ENCODE measurements around the gene AK5.

AK5 gene

DNA sequence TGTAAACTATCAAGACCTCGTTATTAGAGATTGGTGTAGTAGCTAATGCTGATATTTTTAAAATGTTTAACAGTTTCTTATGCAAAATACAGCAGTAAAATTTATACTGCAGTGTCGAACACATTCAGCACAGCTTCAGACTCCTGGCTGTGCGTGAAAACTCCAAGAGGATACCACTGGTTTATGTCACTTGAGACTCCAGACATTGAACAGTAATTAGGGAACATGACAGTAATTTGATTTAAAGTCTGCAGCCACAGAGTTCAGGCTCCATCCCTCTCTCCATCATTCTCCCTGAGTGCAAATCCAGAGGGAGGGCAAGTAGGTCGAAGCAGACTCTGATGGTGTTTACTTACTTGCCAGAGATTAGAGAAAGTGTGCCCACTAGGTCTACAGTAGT, 94.2 kb downstream of the AK5 start:
- no peaks in the 10 kb centered on the region for H3K4me1 ChIP-seq (ENCODE audit: control insufficient read depth, insufficient read depth, low read length)
- no peak overlapping the region for H3K4me3 ChIP-seq (ENCODE audit: low read length in 2 of 2)
- no peaks in the 10 kb centered on the region for H3K36me3 ChIP-seq (ENCODE audit: control insufficient read depth in 2 of 2, insufficient read depth in 2 of 2, low read length in 2 of 2)
- no peaks in the 10 kb centered on the region for H3K9me3 ChIP-seq (ENCODE audit: control insufficient read depth in 2 of 2, low read length in 2 of 2)
- no peaks in the 10 kb centered on the region for H3K27me3 ChIP-seq (ENCODE audit: control insufficient read depth in 1 of 2, insufficient read depth in 2 of 2, low read length in 2 of 2)
- H3K27ac ChIP-seq (ENCODE audit: low read length) = no peak overlapping the region
- no peak overlapping the region for H3K9ac ChIP-seq (ENCODE audit: low read length in 2 of 2)

DNA sequence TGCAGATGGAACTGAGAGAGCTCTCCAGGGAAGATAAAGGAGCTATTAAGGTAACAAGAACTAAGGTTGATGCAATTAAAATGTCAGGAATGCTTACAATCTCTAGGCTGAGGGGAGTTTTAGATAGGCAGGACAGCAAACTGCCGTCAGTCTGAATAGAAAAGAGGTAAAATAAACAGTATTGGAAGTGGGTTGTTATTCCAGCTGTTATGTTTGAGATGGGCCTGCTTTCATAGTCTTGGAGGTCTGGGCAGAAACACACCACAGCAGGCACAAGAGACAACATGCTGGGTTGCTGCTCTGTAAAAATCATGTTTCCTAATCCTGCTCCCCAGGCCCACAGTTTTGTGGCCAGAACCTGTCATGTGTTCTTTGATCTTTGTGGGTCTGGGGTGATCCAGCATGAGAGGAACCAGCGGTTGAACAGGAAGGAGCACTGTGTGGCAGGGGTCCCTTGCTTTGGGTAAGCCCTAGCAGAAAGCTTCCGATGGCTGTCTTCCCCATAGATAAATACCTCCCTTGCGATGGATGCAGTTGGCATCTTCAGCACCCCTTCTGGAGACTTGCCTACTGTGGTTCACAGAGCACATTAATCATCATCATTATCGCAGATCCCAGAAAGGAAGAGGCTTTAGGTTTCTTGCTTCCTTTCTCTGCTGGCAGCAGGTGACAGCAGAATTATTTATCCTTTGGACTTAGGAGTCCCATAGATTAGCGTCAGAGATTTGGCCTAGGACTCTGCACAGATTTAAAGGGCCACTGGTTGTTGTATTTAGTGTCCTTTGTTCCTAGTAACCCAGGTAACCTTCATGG, 97.1 kb downstream of the AK5 start:
- H3K9ac ChIP-seq (ENCODE audit: low read length in 2 of 2) = no peak overlapping the region
- H3K36me3 ChIP-seq (ENCODE audit: control insufficient read depth in 2 of 2, insufficient read depth in 2 of 2, low read length in 2 of 2) = no peaks in the 10 kb centered on the region
- no peaks in the 10 kb centered on the region for H3K4me1 ChIP-seq (ENCODE audit: control insufficient read depth, insufficient read depth, low read length)
- H3K27me3 ChIP-seq (ENCODE audit: control insufficient read depth in 1 of 2, insufficient read depth in 2 of 2, low read length in 2 of 2) = no peaks in the 10 kb centered on the region
- no peak overlapping the region for H3K27ac ChIP-seq (ENCODE audit: low read length)
- H3K9me3 ChIP-seq (ENCODE audit: control insufficient read depth in 2 of 2, low read length in 2 of 2) = no peaks in the 10 kb centered on the region
- H3K4me3 ChIP-seq (ENCODE audit: low read length in 2 of 2) = no peak overlapping the region

DNA sequence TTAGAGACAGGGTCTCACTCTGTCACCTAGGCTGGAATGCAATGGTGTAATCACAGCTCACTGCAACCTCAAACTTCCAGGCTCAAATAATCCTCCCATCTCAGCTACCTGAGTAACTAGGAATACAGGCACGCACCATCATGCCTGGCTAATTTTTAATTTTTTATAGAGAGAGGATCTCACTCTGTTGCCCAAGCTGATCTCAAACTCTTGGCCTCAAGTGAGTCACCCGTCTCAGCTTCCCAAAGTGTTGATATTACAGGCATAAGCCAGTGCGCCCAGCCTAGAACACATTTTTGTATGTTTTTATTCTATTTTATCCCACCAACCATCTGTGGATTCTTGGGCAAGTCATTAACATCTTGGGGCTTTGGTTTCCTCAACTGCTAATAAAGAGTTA, 100.5 kb downstream of the AK5 start:
- Histone ChIP-seq H3K36me3 (ENCODE audit: control insufficient read depth in 2 of 2, insufficient read depth in 2 of 2, low read length in 2 of 2) (no peaks in the 10 kb centered on the region), H3K9me3 (ENCODE audit: control insufficient read depth in 2 of 2, low read length in 2 of 2) (no peaks in the 10 kb centered on the region), H3K4me1 (ENCODE audit: control insufficient read depth, insufficient read depth, low read length) (no peaks in the 10 kb centered on the region), H3K27ac (ENCODE audit: low read length) (no peak overlapping the region), H3K4me3 (ENCODE audit: low read length in 2 of 2) (no peak overlapping the region), H3K9ac (ENCODE audit: low read length in 2 of 2) (no peak overlapping the region), H3K27me3 (ENCODE audit: control insufficient read depth in 1 of 2, insufficient read depth in 2 of 2, low read length in 2 of 2) (no peaks in the 10 kb centered on the region)

DNA sequence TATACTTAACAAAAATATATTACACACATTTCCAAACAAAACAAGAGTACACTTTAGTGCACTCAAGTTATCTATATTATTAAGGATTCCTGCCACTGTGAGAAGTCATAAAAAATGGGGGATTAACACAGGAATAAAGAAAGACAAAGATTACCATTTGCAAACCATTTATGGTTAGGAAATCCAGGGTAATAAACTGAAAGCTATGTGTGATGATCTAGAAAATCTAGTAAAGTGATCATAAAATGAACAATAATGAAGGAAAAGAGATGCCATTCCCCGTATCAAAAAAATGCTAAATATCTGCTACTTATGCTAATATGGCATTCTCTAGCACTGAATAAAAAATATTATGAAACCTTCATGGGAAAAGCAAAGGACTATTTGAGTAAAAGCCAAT, 101.4 kb downstream of the AK5 start:
- Histone ChIP-seq H3K9ac (ENCODE audit: low read length in 2 of 2) (no peak overlapping the region), H3K27me3 (ENCODE audit: control insufficient read depth in 1 of 2, insufficient read depth in 2 of 2, low read length in 2 of 2) (no peaks in the 10 kb centered on the region), H3K4me3 (ENCODE audit: low read length in 2 of 2) (no peak overlapping the region), H3K4me1 (ENCODE audit: control insufficient read depth, insufficient read depth, low read length) (no peaks in the 10 kb centered on the region), H3K36me3 (ENCODE audit: control insufficient read depth in 2 of 2, insufficient read depth in 2 of 2, low read length in 2 of 2) (no peaks in the 10 kb centered on the region), H3K9me3 (ENCODE audit: control insufficient read depth in 2 of 2, low read length in 2 of 2) (no peaks in the 10 kb centered on the region), H3K27ac (ENCODE audit: low read length) (no peak overlapping the region)

DNA sequence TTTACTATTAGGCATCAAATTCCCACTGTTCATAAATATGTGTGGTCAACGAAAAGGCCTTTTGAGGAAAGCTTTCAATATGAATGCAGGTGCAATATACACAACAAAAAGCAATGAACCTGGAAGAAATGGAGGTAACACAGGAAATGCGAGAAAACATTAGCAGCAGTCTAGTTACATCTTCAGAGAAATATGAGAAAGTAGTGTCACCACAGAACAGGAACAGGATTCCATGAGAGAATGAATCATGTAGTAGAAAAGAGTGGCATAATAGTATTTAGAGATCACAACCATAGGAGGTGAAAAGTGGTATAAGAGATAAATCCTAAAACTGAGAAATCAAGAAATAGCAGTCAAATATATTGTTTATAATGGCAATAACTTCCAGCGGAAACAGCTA, 103.7 kb downstream of the AK5 start:
- Histone ChIP-seq H3K4me3 (ENCODE audit: low read length in 2 of 2) (no peak overlapping the region), H3K27ac (ENCODE audit: low read length) (no peak overlapping the region), H3K9ac (ENCODE audit: low read length in 2 of 2) (no peak overlapping the region), H3K36me3 (ENCODE audit: control insufficient read depth in 2 of 2, insufficient read depth in 2 of 2, low read length in 2 of 2) (no peaks in the 10 kb centered on the region), H3K4me1 (ENCODE audit: control insufficient read depth, insufficient read depth, low read length) (no peaks in the 10 kb centered on the region), H3K9me3 (ENCODE audit: control insufficient read depth in 2 of 2, low read length in 2 of 2) (no peaks in the 10 kb centered on the region), H3K27me3 (ENCODE audit: control insufficient read depth in 1 of 2, insufficient read depth in 2 of 2, low read length in 2 of 2) (no peaks in the 10 kb centered on the region)

DNA sequence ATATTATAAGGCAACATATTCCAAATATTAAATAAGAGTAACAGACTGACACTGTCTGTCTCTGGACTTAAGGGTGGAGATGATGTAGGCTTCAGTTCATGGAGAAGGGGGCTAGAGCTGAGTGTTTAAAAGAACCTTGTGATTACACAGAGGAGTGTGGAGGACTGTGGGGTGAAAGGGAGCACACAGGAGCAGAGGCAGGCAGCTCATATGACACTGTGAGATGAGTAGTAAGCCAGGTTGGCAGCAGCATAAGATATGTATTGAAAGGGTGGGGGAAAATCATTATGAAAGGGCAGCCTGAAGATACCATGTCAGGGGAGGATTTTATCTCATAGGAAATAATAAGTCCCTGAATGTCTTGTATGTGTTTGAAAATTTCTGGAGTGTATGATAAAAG, 104.5 kb downstream of the AK5 start:
- Histone ChIP-seq H3K9me3 (ENCODE audit: control insufficient read depth in 2 of 2, low read length in 2 of 2) (no peaks in the 10 kb centered on the region), H3K27me3 (ENCODE audit: control insufficient read depth in 1 of 2, insufficient read depth in 2 of 2, low read length in 2 of 2) (no peaks in the 10 kb centered on the region), H3K9ac (ENCODE audit: low read length in 2 of 2) (no peak overlapping the region), H3K4me1 (ENCODE audit: control insufficient read depth, insufficient read depth, low read length) (no peaks in the 10 kb centered on the region), H3K4me3 (ENCODE audit: low read length in 2 of 2) (no peak overlapping the region), H3K36me3 (ENCODE audit: control insufficient read depth in 2 of 2, insufficient read depth in 2 of 2, low read length in 2 of 2) (no peaks in the 10 kb centered on the region), H3K27ac (ENCODE audit: low read length) (no peak overlapping the region)

DNA sequence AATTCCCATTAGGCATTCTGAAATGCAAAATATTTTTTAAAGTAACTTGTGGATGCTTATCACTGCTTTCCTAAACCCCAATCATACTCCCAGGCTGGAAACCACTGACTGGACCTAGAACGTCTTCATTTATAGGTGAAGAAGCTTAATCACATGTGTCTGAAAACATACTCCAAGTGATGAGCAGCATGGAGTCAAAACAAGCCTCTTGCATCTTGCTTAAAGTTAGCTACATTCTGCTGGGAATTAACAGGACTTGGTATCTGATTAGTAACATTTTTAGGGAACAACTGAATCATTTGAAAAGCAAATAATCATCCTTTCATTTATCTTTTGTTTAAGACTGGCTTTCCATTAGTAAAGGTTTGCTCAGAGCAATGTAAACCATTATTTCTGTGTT, 105.7 kb downstream of the AK5 start:
- Histone ChIP-seq H3K9ac (ENCODE audit: low read length in 2 of 2) (no peak overlapping the region), H3K9me3 (ENCODE audit: control insufficient read depth in 2 of 2, low read length in 2 of 2) (no peaks in the 10 kb centered on the region), H3K4me1 (ENCODE audit: control insufficient read depth, insufficient read depth, low read length) (no peaks in the 10 kb centered on the region), H3K36me3 (ENCODE audit: control insufficient read depth in 2 of 2, insufficient read depth in 2 of 2, low read length in 2 of 2) (no peaks in the 10 kb centered on the region), H3K27ac (ENCODE audit: low read length) (no peak overlapping the region), H3K4me3 (ENCODE audit: low read length in 2 of 2) (no peak overlapping the region), H3K27me3 (ENCODE audit: control insufficient read depth in 1 of 2, insufficient read depth in 2 of 2, low read length in 2 of 2) (no peaks in the 10 kb centered on the region)

DNA sequence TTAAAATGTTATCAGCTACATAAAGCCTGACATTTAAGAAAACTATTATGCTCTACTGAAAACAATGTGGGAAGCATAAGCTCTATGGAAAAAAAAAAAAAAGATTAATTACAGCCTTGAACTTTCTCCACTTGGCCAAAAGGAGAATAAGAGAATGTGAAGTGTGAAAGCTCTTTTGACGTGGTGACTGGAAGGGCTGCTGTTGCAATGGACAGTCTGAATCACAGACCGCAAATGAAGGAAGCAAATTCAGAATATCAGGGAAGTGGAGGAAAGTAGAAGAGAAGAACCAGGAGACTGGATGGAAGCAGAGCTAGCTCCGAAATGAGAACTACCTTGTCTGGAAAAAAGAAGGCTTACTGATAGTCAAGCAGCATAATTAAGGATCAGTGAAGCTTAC, 106.8 kb downstream of the AK5 start:
- Histone ChIP-seq H3K9me3 (ENCODE audit: control insufficient read depth in 2 of 2, low read length in 2 of 2) (no peaks in the 10 kb centered on the region), H3K9ac (ENCODE audit: low read length in 2 of 2) (no peak overlapping the region), H3K4me3 (ENCODE audit: low read length in 2 of 2) (no peak overlapping the region), H3K36me3 (ENCODE audit: control insufficient read depth in 2 of 2, insufficient read depth in 2 of 2, low read length in 2 of 2) (no peaks in the 10 kb centered on the region), H3K4me1 (ENCODE audit: control insufficient read depth, insufficient read depth, low read length) (no peaks in the 10 kb centered on the region), H3K27ac (ENCODE audit: low read length) (no peak overlapping the region), H3K27me3 (ENCODE audit: control insufficient read depth in 1 of 2, insufficient read depth in 2 of 2, low read length in 2 of 2) (no peaks in the 10 kb centered on the region)

DNA sequence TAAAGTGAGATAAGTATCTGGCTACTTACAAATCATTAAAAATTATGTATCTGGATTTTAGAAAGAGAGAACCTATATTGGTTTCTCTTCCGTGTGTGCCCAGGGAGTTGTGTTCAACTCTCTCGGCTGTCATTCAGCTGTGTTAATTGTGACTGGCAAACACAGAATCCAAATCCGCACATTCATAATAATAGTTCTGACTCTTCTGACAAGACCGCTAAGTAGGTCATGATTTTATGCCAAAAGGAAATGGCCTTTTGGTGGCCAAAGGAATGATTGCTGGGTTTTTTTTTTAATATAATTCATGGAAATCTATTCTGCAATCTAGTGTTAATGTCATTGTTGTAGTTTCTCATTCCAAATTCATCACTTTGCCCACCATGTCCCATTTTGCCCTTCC, 110.7 kb downstream of the AK5 start:
- Histone ChIP-seq H3K27ac (ENCODE audit: low read length) (no peak overlapping the region), H3K4me1 (ENCODE audit: control insufficient read depth, insufficient read depth, low read length) (no peaks in the 10 kb centered on the region), H3K9ac (ENCODE audit: low read length in 2 of 2) (no peak overlapping the region), H3K36me3 (ENCODE audit: control insufficient read depth in 2 of 2, insufficient read depth in 2 of 2, low read length in 2 of 2) (no peaks in the 10 kb centered on the region), H3K27me3 (ENCODE audit: control insufficient read depth in 1 of 2, insufficient read depth in 2 of 2, low read length in 2 of 2) (no peaks in the 10 kb centered on the region), H3K9me3 (ENCODE audit: control insufficient read depth in 2 of 2, low read length in 2 of 2) (no peaks in the 10 kb centered on the region), H3K4me3 (ENCODE audit: low read length in 2 of 2) (no peak overlapping the region)

DNA sequence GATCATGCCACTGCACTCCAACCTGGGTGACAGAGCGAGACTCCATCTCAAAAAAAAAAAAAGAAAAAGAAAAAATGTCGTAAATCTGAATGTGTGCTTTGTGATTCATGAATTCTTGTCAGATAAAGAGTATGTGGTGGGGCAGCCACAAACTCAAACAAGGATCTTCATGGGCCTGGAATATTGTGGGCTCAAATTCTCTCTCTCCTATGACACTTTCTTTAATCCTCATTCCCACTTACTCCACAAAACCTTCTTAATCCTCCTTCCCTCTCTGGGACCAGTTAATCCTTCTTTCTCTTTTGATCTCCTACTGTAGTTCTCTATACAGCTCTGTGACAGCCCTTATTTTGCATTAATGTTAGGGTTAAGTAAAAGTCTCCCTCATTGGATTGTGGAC, 112.3 kb downstream of the AK5 start:
- Histone ChIP-seq H3K9ac (ENCODE audit: low read length in 2 of 2) (no peak overlapping the region), H3K27me3 (ENCODE audit: control insufficient read depth in 1 of 2, insufficient read depth in 2 of 2, low read length in 2 of 2) (no peaks in the 10 kb centered on the region), H3K4me3 (ENCODE audit: low read length in 2 of 2) (no peak overlapping the region), H3K9me3 (ENCODE audit: control insufficient read depth in 2 of 2, low read length in 2 of 2) (no peaks in the 10 kb centered on the region), H3K27ac (ENCODE audit: low read length) (no peak overlapping the region), H3K4me1 (ENCODE audit: control insufficient read depth, insufficient read depth, low read length) (no peaks in the 10 kb centered on the region), H3K36me3 (ENCODE audit: control insufficient read depth in 2 of 2, insufficient read depth in 2 of 2, low read length in 2 of 2) (no peaks in the 10 kb centered on the region)

DNA sequence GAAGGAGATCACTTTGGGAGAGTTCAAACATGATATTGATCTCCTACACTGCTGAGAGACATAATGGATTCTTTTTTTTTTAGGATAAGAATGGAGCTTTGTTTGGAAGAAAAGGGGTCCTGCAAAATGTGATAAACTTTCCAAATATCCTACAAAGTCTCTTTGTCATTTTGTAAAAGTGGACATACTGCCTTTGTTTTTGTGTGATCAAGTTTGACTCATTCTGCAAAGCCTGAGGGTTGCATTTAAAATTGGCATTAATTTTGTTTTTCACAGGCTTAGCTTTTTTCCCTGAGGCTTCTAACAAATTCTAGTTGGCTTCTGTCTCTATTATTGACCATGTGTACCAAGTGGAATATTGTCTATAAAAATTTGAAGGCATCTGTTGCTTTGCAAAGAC, 113.2 kb downstream of the AK5 start:
- no peak overlapping the region for H3K27ac ChIP-seq (ENCODE audit: low read length)

More for the DNA sequence above, 113.2 kb downstream of the AK5 start:
- Histone ChIP-seq H3K4me3 (ENCODE audit: low read length in 2 of 2) (no peak overlapping the region), H3K9ac (ENCODE audit: low read length in 2 of 2) (no peak overlapping the region), H3K4me1 (ENCODE audit: control insufficient read depth, insufficient read depth, low read length) (no peaks in the 10 kb centered on the region), H3K27me3 (ENCODE audit: control insufficient read depth in 1 of 2, insufficient read depth in 2 of 2, low read length in 2 of 2) (no peaks in the 10 kb centered on the region), H3K9me3 (ENCODE audit: control insufficient read depth in 2 of 2, low read length in 2 of 2) (no peaks in the 10 kb centered on the region), H3K36me3 (ENCODE audit: control insufficient read depth in 2 of 2, insufficient read depth in 2 of 2, low read length in 2 of 2) (no peaks in the 10 kb centered on the region)
